Keratinocyte (primary cell): ENCODE data around the gene CD244.

ENCODE experiments used
- CTCF ChIP-seq, 3 experiments: IDR thresholded peaks in 1 of 3; conservative IDR thresholded peaks in 1 of 3; optimal IDR thresholded peaks in 1 of 3; 2 replicates in 2 of 3; 3 replicates in 1 of 3; pipeline versions ENCODE3 to v1.5.1; 2011; ENCODE audit warnings: low read length in 3 of 3, mild to moderate bottlenecking in 3 of 3, moderate library complexity in 2 of 3, control low read depth in 1 of 3, inconsistent platforms in 1 of 3; ENCODE audit not compliant: insufficient read depth in 2 of 3; ENCODE audit errors: extremely low read depth in 1 of 3
- EZH2 ChIP-seq: IDR thresholded peaks from one replicate; pipeline ENCODE4 v1.6.1; 2012; ENCODE audit warnings: inconsistent platforms, mild to moderate bottlenecking, low read length, moderate library complexity

GRCh38 chr1:160806109-160806665 lies 56.5 kb downstream of the CD244 start:
- TF ChIP-seq CTCF (optimal IDR thresholded peaks at IDR 0.05 in 1 of 3, IDR thresholded peaks at IDR 0.05 in 1 of 3, conservative IDR thresholded peaks at IDR 0.05 in 1 of 3; ENCODE audit: extremely low read depth in 1 of 3, insufficient read depth in 2 of 3, low read length in 3 of 3) (no peak), EZH2 (no peak)
